HepG2 (cell line): ENCODE results near the gene ACBD3. TPM values are rescaled to one million over a fixed set of nuclear protein-coding genes. Genes with fewer than 3 reads are reported as not detected.

ENCODE experiments used
- CREM ChIP-seq, 2 experiments: sonication (generic) in 1 of 2; formaldehyde crosslinking in 1 of 2; IDR thresholded peaks; 2 replicates each; pipeline versions ENCODE4 v1.4.0 to v1.6.1; 2016 to 2020; ENCODE audit warnings: antibody characterized with exemption in 1 of 2, mild to moderate bottlenecking in 1 of 2, missing genetic modification reagents in 1 of 2
- GATAD1 ChIP-seq: IDR thresholded peaks from 2 replicates; pipeline ENCODE4 v1.6.1; 2016; ENCODE audit warnings: missing genetic modification reagents, missing compliant biosample characterization
- LCORL ChIP-seq, 2 experiments: fragments of 450-650 bp in 1 of 2; sonication (generic) in 1 of 2; formaldehyde crosslinking in 1 of 2; IDR thresholded peaks; 2 replicates each; pipeline versions ENCODE4 v1.5.0 to v1.6.1; 2017 to 2020; ENCODE audit warnings: antibody characterized with exemption in 1 of 2, missing genetic modification reagents in 1 of 2
- REXO4 ChIP-seq: sonication (generic); formaldehyde crosslinking; IDR thresholded peaks from 2 replicates; pipeline ENCODE4 v1.8.0; 2022; ENCODE audit warnings: missing genetic modification reagents, mild to moderate bottlenecking, borderline replicate concordance
- YEATS2 ChIP-seq: sonication (generic); formaldehyde crosslinking; IDR thresholded peaks from 2 replicates; pipeline ENCODE4 v1.4.0; 2020; ENCODE audit warnings: missing genetic modification reagents, borderline replicate concordance
- ZBTB7B ChIP-seq: sonication (generic); formaldehyde crosslinking; IDR thresholded peaks from 2 replicates; pipeline ENCODE4 v1.4.0; 2020; ENCODE audit warnings: missing genetic modification reagents
- ZNF460 ChIP-seq: sonication (generic); formaldehyde crosslinking; IDR thresholded peaks from 2 replicates; pipeline ENCODE4 v1.5.1; 2020; ENCODE audit warnings: missing genetic modification reagents, mild to moderate bottlenecking, borderline replicate concordance
- ZNF619 ChIP-seq: sonication (generic); formaldehyde crosslinking; IDR thresholded peaks from 2 replicates; pipeline ENCODE4 v1.4.0; 2020; ENCODE audit warnings: mild to moderate bottlenecking, missing genetic modification reagents
- ZNF713 ChIP-seq: sonication (generic); formaldehyde crosslinking; IDR thresholded peaks from 2 replicates; pipeline ENCODE4 v1.4.0; 2020; ENCODE audit warnings: mild to moderate bottlenecking, missing genetic modification reagents
- ZNF782 ChIP-seq: sonication (generic); formaldehyde crosslinking; IDR thresholded peaks from 2 replicates; pipeline ENCODE4 v1.4.0; 2020; ENCODE audit warnings: missing genetic modification reagents, mild to moderate bottlenecking, borderline replicate concordance
- polyA plus RNA-seq, 8 experiments: library from polyadenylated mRNA; depleted of rRNA in 3 of 8; stranded (reverse) in 7 of 8; unstranded in 1 of 8; fragments of >200 nt; fragmentation: Illumina TruSeq in 4 of 8; extraction: Trizol in 4 of 8; gene quantifications; 2 replicates each; pipeline versions ENCODE4 v1.2.1 to v1.2.3, GENCODE V29; 2011 to 2016; ENCODE audit warnings: low read depth in 4 of 8, missing spikeins in 1 of 8, mixed read lengths in 1 of 8; ENCODE audit not compliant: insufficient read depth in 1 of 8
- total RNA-seq, 5 experiments: library from RNA; depleted of rRNA; stranded (reverse); fragments of >200 nt; fragmentation: Illumina TruSeq; extraction: Trizol; gene quantifications; 2 replicates each; pipeline ENCODE4 v1.2.3, GENCODE V29; 2016; ENCODE audit warnings: low read depth in 1 of 5
- TF ChIP-seq, protein P1 (sequence below): IDR thresholded peaks from 2 replicates; pipeline ENCODE4 v1.6.1; 2016; ENCODE audit warnings: mild to moderate bottlenecking
- TF ChIP-seq, protein P2 (sequence below): sonication (generic); formaldehyde crosslinking; IDR thresholded peaks from 2 replicates; pipeline ENCODE4 v1.4.0; 2020; ENCODE audit warnings: missing genetic modification reagents
- TF ChIP-seq, protein P3 (sequence below): sonication (generic); formaldehyde crosslinking; IDR thresholded peaks from 2 replicates; pipeline ENCODE4 v1.4.0; 2020; ENCODE audit warnings: missing genetic modification reagents
- TF ChIP-seq, protein P4 (sequence below): sonication (generic); formaldehyde crosslinking; IDR thresholded peaks from 2 replicates; pipeline ENCODE4 v1.9.0; 2021; ENCODE audit warnings: missing genetic modification reagents, borderline replicate concordance

The ACBD3 gene
- total and polyA plus RNA-seq, 2 of the 13 experiments (the other 11 are each of a cell fraction or from before 2014, with no cell fraction given), result 24.3 to 39.3 TPM

DNA sequence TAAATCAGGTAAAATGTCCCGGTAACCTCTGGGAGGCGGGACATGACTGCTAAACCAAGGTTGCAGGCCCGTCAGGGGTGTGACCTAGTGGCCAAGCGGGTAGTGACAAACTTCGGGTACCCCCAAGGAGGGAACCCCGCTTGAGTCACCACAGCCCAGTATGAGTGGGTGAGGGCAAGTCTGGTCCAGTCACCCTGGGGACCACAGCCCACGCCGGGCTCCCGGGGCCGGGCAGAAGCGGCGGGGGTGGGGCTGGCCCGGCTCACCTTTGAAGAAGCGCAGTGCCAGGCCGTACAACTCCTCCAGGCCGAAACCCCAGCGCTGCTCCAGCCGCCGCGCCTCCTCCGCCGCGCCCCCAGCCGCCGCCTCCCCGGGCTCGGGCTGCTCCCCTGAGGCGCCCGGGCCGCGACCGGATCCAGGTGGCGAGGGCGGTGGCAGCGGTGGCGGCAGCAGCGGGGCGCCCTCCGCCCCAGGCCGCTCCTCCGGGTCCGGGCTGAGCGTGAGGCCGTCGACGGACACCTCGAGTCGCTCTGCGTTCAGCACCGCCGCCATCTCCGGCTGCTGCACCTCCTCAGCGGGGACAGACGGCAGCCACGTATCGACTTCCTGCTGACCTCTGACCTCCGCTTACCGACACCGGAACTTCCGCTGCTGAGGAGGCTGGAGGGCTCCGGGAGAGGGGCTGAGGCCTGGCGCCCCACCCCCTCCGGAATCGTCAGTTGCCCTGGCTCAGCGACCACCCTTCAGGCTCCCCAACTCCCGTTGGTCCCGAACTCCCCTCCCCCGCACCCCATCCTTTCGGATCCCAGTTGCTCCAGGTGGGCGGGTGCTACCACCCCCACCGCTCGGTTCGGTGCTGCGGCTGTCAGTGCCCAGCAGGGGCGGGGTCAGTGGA is at the start of gene ACBD3 (continued):
- TF ChIP-seq, protein P1, sequence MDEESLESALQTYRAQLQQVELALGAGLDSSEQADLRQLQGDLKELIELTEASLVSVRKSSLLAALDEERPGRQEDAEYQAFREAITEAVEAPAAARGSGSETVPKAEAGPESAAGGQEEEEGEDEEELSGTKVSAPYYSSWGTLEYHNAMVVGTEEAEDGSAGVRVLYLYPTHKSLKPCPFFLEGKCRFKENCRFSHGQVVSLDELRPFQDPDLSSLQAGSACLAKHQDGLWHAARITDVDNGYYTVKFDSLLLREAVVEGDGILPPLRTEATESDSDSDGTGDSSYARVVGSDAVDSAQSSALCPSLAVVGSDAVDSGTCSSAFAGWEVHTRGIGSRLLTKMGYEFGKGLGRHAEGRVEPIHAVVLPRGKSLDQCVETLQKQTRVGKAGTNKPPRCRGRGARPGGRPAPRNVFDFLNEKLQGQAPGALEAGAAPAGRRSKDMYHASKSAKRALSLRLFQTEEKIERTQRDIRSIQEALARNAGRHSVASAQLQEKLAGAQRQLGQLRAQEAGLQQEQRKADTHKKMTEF (CRISPR knock-in tag), result peak; percentile 86; the same call in 1 of the 2 replicates
- peak; percentile 64; the same call in 1 of the 2 replicates for TF ChIP-seq CREM (IDR thresholded peaks at IDR 0.05)
- TF ChIP-seq CREM (CRISPR knock-in tag; IDR thresholded peaks at IDR 0.05), result no peak
- TF ChIP-seq, protein P2, sequence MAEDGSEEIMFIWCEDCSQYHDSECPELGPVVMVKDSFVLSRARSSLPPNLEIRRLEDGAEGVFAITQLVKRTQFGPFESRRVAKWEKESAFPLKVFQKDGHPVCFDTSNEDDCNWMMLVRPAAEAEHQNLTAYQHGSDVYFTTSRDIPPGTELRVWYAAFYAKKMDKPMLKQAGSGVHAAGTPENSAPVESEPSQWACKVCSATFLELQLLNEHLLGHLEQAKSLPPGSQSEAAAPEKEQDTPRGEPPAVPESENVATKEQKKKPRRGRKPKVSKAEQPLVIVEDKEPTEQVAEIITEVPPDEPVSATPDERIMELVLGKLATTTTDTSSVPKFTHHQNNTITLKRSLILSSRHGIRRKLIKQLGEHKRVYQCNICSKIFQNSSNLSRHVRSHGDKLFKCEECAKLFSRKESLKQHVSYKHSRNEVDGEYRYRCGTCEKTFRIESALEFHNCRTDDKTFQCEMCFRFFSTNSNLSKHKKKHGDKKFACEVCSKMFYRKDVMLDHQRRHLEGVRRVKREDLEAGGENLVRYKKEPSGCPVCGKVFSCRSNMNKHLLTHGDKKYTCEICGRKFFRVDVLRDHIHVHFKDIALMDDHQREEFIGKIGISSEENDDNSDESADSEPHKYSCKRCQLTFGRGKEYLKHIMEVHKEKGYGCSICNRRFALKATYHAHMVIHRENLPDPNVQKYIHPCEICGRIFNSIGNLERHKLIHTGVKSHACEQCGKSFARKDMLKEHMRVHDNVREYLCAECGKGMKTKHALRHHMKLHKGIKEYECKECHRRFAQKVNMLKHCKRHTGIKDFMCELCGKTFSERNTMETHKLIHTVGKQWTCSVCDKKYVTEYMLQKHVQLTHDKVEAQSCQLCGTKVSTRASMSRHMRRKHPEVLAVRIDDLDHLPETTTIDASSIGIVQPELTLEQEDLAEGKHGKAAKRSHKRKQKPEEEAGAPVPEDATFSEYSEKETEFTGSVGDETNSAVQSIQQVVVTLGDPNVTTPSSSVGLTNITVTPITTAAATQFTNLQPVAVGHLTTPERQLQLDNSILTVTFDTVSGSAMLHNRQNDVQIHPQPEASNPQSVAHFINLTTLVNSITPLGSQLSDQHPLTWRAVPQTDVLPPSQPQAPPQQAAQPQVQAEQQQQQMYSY, result no peak
- peak; percentile 86; the same call in 1 of the 2 replicates for TF ChIP-seq YEATS2 (CRISPR knock-in tag)
- TF ChIP-seq ZNF460, result no peak
- peak; percentile 92 for TF ChIP-seq ZNF619 (CRISPR knock-in tag)
- TF ChIP-seq ZNF713, result no peak
- TF ChIP-seq, protein P3, sequence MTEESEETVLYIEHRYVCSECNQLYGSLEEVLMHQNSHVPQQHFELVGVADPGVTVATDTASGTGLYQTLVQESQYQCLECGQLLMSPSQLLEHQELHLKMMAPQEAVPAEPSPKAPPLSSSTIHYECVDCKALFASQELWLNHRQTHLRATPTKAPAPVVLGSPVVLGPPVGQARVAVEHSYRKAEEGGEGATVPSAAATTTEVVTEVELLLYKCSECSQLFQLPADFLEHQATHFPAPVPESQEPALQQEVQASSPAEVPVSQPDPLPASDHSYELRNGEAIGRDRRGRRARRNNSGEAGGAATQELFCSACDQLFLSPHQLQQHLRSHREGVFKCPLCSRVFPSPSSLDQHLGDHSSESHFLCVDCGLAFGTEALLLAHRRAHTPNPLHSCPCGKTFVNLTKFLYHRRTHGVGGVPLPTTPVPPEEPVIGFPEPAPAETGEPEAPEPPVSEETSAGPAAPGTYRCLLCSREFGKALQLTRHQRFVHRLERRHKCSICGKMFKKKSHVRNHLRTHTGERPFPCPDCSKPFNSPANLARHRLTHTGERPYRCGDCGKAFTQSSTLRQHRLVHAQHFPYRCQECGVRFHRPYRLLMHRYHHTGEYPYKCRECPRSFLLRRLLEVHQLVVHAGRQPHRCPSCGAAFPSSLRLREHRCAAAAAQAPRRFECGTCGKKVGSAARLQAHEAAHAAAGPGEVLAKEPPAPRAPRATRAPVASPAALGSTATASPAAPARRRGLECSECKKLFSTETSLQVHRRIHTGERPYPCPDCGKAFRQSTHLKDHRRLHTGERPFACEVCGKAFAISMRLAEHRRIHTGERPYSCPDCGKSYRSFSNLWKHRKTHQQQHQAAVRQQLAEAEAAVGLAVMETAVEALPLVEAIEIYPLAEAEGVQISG (CRISPR knock-in tag), result peak; percentile 93
- TF ChIP-seq REXO4 (CRISPR knock-in tag), result no peak
- TF ChIP-seq ZNF782, result no peak; the same call in 1 of the 2 replicates
- no peak for TF ChIP-seq LCORL (IDR thresholded peaks at IDR 0.05)
- peak; percentile 67 for TF ChIP-seq LCORL (CRISPR knock-in tag; IDR thresholded peaks at IDR 0.05)
- TF ChIP-seq GATAD1 (CRISPR knock-in tag), result peak; percentile 90
- TF ChIP-seq, protein P4, sequence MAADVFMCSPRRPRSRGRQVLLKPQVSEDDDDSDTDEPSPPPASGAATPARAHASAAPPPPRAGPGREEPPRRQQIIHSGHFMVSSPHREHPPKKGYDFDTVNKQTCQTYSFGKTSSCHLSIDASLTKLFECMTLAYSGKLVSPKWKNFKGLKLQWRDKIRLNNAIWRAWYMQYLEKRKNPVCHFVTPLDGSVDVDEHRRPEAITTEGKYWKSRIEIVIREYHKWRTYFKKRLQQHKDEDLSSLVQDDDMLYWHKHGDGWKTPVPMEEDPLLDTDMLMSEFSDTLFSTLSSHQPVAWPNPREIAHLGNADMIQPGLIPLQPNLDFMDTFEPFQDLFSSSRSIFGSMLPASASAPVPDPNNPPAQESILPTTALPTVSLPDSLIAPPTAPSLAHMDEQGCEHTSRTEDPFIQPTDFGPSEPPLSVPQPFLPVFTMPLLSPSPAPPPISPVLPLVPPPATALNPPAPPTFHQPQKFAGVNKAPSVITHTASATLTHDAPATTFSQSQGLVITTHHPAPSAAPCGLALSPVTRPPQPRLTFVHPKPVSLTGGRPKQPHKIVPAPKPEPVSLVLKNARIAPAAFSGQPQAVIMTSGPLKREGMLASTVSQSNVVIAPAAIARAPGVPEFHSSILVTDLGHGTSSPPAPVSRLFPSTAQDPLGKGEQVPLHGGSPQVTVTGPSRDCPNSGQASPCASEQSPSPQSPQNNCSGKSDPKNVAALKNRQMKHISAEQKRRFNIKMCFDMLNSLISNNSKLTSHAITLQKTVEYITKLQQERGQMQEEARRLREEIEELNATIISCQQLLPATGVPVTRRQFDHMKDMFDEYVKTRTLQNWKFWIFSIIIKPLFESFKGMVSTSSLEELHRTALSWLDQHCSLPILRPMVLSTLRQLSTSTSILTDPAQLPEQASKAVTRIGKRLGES (CRISPR knock-in tag), result no peak
- peak; percentile 94 for TF ChIP-seq ZBTB7B
